Ishikawa (cell line): ENCODE measurements around the gene STK39.

Experiments used
- CREB1 ChIP-seq: IDR thresholded peaks from 2 replicates; pipeline ENCODE4 v1.6.1; 2012; ENCODE audit warnings: low read depth
- EGR1 ChIP-seq: IDR thresholded peaks from 2 replicates; pipeline ENCODE4 v1.6.1; 2012
- EP300 ChIP-seq: IDR thresholded peaks from 2 replicates; pipeline ENCODE4 v1.6.1; 2012; ENCODE audit warnings: borderline replicate concordance
- FOXM1 ChIP-seq: IDR thresholded peaks from 2 replicates; pipeline ENCODE4 v1.6.1; 2012; ENCODE audit warnings: low read depth, borderline replicate concordance
- NFIC ChIP-seq: IDR thresholded peaks from 2 replicates; pipeline ENCODE4 v1.6.1; 2012
- RAD21 ChIP-seq: IDR thresholded peaks from 2 replicates; pipeline ENCODE4 v1.6.1; 2012; ENCODE audit warnings: low read depth
- TAF1 ChIP-seq: IDR thresholded peaks from 2 replicates; pipeline ENCODE4 v1.6.1; 2012; ENCODE audit warnings: low read depth, mild to moderate bottlenecking
- TCF12 ChIP-seq: IDR thresholded peaks from 2 replicates; pipeline ENCODE4 v1.6.1; 2012; ENCODE audit warnings: low read depth
- YY1 ChIP-seq: IDR thresholded peaks from 2 replicates; pipeline ENCODE4 v1.6.1; 2012; ENCODE audit warnings: low read depth
- TF ChIP-seq, protein P1 (sequence below): IDR thresholded peaks from 2 replicates; pipeline ENCODE4 v1.6.1; 2012
- TF ChIP-seq, protein P2 (sequence below): IDR thresholded peaks from 2 replicates; pipeline ENCODE4 v1.6.1; 2012

DNA sequence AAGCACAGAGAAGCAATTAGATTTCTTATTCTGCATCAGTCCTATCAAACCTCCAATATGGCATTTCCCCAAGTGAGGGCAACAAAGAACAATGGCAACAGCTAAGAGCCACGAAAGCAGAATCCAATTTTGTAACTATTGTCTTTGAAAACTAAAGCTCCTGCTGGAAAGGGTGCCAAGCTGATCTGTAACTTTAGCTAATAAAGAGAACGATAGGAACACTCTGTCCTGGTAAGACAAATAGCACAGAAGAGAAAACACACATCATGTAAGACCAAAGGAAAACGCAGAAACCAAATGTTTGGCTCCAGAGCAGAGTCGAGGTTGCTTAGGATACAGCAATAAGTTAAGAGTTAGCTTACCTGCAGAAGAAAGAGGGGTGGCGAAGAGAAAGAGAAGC, 160.5 kb downstream of the STK39 start:
- no peak for TF ChIP-seq EP300
- TF ChIP-seq NFIC: no peak
- TF ChIP-seq, protein P1, sequence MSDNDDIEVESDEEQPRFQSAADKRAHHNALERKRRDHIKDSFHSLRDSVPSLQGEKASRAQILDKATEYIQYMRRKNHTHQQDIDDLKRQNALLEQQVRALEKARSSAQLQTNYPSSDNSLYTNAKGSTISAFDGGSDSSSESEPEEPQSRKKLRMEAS: no peak
- TF ChIP-seq EGR1: no peak
- no peak for TF ChIP-seq FOXM1
- no peak for TF ChIP-seq RAD21
- TF ChIP-seq, protein P2, sequence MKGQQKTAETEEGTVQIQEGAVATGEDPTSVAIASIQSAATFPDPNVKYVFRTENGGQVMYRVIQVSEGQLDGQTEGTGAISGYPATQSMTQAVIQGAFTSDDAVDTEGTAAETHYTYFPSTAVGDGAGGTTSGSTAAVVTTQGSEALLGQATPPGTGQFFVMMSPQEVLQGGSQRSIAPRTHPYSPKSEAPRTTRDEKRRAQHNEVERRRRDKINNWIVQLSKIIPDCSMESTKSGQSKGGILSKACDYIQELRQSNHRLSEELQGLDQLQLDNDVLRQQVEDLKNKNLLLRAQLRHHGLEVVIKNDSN: no peak
- no peak for TF ChIP-seq YY1
- TF ChIP-seq CREB1: no peak
- TF ChIP-seq TCF12: no peak
- no peak for TF ChIP-seq TAF1
